Activated naive CD4-positive, alpha-beta T cell (primary cell): ENCODE data around the gene HMCN2.
"Not testable (repeated sequence)": the region's sequence is repeated elsewhere in the genome, so short reads cannot be mapped to it uniquely, and the experiment has no call there.

Experiments used
- DNase-seq, 4 experiments: peaks; one replicate each; lab custom pipeline; 2025; lab: John Stamatoyannopoulos, UW

HMCN2 gene

DNA sequence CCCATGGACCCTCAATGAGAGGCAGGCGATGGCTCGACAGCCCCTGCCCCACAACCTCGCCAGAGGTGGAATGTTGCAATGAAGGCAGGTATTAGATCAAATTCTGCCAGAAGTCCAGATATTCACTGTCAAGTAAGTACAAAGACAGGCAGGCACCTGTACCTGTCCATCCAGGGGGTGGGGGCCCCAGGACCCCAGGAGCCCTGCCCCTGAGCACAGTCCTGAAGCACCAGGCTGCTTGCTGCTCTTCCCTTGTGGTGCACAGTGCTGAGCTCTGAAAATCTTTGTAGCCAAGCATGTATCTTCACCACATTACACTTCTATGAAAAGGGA is 26.2 kb upstream of the HMCN2 start:
- no peak for DNase-seq

DNA sequence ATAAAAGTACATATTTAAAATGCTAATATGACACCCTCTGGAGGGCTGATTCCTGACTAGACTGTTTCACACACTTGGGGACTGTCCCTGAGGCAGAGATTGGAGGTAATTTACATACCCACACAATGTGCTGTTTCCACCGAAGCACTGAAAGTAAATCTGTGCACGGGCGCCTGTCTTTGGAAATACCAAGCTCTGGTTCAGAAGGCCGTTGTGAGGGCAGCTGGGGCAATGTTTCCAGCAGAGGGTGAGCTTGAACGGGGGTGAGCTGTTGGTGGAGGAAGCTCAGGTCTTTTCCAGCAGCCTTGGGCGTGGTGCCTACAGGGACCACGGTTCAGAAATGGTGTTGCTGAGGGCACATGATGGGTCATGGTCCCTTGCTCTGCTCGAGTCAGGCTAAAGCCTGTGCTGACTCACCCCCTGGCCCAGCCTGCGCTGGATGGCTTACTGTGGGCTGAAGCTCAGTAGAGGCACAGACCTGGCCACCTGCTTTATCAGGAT is 25.8 kb upstream of the HMCN2 start:
- no peak for DNase-seq

- no peak for DNase-seq
Measured at GRCh38 chr9:130240410-130241197, 25.0 kb upstream of the HMCN2 start.

- no peak for DNase-seq
Measured at GRCh38 chr9:130241198-130241535, 24.4 kb upstream of the HMCN2 start.

DNA sequence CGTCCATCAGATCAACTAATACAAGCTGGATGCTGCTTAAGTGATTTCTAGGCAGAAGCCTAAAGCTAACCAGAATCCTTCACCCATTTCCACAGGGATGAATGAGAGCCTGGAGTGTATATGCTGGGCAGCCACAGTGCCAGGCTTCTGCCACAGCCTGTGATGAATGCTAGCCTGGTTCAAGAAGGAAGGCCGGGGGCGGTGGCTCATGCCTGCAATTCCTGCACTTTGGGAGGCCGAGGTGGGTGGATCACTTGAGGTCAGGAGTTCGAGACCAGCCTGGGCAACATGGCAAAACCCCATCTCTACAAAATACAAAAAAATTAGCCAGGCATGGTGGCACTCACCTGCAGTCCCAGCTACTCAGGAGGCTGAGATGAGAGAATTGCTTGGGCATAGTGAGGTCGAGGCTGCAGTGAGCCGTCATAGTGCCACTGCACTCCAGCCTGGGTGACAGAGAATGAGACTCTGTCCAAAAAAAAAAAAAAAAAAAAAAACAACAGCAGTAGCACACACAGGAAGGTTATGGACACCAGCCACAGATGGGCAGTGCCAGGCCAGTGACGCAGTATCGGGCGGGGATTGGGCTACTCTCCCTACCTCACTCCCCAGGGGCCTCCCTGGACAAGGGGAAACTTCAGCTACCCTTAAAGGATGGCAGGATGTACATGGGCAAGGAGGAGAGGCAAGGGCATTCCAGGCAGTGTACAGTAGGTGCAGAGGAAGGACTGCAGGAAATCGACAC is 23.1 kb upstream of the HMCN2 start:
- DNase-seq, result no peak

GRCh38 chr9:130243015-130243881 is 22.3 kb upstream of the HMCN2 start:
- DNase-seq, result peak; percentile 60 to 80 (median 75)

- DNase-seq, result no peak
Measured at GRCh38 chr9:130243882-130244170, 21.7 kb upstream of the HMCN2 start.

GRCh38 chr9:130244548-130245165 is 20.9 kb upstream of the HMCN2 start:
- no peak for DNase-seq

DNA sequence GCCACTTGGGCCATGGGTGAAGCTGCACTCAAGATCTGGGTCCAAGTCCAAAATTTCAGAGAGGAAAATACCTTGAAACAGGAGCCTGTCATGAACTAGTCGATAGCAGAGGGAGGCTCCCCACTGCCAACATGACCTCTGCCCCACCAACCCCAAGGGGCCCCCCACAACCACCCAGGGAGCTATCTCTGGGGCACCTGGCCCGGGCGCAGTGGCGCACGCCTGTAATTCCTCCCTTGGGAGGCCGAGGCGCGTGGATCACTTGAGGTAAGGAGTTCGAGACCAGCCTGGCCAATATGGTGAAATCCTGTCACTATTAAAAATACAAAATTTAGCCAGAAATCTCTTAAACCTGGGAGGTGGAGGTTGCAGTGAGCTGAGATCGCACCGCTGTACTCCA is 20.1 kb upstream of the HMCN2 start:
- no peak for DNase-seq

DNA sequence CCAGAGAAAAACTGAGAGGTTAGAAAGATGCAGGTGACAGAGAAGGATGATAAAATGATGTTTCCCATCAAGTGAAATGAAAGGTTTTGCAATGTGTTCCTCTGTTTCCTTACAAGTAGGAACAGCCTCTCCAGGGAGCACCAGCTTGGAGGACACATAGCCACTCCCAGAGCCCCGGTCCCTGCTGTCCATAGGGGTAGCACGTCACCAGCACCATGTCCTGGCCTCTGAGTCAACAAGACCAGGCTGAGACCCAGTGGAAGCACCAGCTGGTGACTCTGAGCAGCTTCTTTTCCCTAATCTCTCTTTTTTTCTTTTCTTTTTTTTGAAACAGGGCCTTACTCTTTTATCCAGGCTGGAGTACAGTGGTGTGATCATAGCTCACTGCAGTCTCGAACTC is 19.4 kb upstream of the HMCN2 start:
- no peak for DNase-seq

DNA sequence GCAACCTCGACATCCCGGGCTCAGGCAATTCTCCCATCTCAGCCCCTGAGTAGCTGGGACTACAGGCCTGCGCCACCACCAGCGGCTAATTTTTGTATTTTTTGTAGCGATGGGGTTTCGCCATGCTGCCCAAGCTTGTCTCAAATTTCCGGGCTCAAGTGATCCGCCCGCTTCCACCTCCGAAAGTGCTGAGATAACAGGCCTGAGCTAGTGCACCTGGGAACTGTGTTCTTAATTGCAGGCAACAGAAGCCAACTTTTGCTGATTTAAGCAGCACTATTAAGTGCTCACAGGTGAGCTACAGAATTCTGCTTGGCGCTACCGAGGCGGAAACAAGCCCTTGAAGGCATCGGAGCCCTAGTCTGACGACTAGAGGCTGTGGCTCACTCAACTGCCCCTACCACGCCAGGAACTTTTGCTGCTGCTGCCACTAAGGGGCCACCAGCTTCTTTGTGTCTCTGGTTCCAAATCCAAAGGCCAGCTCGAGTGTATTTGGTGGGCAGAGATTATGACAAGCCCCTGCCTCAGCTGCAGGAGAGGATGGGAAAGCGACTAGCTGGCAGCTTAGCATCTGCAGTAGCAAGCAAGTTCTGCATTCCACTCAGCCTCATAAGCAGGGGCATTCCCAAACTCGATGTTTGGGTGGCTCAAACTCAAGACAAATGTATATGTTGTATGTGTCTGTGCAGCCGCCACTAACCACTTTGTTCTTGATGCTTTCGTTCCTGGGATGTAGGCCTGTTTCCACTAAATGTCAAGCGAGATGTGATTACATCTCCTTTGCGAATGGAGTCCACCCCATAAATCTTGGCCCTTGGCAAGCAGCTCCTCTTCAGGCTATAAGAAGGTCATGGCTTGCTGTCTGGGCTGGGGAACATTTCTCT is 10.6 kb upstream of the HMCN2 start:
- no peak for DNase-seq

DNA sequence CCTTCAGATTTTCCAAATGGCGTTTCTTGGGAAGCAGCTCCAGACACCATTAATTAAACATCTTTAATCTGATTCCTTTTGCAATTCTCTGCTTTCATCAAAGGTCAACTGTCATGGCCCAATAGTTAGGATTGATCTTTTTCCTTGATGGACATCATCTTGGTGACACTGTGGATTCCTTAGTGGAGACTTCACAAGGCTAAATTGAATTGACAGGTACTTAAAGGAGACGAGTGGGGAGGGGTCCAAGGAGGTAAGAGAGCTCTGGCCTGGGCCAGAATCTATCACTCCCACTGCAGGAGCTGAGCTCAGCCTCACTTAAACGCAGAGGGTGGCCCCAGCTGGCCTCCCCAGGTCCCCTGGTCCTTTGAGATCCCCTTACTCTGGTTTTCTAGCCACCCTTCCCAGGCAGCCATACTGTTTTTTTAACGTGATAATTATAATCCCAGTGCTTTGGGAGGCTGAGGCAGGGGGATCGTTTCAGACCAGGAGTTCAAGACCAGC is 9.9 kb upstream of the HMCN2 start:
- DNase-seq, result no peak

DNA sequence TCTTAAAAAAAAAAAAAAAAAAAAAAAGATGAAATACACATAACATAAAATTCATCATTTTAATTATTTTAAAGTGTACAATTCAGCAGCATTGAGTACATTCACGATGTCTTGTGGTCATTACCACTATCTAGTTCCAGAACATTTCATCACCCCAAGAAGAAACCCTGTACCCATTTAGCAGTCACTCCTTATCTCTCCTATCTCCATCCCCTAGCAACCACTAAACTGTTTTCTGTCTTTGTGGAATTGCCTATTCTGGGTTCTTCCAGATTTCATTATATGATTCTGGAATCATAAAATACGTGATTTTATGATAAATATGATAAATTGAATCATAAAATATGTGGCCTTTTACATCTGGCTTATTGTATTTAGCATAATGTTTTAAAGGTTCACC is 8.9 kb upstream of the HMCN2 start:
- DNase-seq, result no peak

GRCh38 chr9:130258137-130258536 is 7.4 kb upstream of the HMCN2 start:
- not testable (repeated sequence) for DNase-seq

- no peak for DNase-seq
Measured at GRCh38 chr9:130259044-130259443, 6.5 kb upstream of the HMCN2 start.

DNA sequence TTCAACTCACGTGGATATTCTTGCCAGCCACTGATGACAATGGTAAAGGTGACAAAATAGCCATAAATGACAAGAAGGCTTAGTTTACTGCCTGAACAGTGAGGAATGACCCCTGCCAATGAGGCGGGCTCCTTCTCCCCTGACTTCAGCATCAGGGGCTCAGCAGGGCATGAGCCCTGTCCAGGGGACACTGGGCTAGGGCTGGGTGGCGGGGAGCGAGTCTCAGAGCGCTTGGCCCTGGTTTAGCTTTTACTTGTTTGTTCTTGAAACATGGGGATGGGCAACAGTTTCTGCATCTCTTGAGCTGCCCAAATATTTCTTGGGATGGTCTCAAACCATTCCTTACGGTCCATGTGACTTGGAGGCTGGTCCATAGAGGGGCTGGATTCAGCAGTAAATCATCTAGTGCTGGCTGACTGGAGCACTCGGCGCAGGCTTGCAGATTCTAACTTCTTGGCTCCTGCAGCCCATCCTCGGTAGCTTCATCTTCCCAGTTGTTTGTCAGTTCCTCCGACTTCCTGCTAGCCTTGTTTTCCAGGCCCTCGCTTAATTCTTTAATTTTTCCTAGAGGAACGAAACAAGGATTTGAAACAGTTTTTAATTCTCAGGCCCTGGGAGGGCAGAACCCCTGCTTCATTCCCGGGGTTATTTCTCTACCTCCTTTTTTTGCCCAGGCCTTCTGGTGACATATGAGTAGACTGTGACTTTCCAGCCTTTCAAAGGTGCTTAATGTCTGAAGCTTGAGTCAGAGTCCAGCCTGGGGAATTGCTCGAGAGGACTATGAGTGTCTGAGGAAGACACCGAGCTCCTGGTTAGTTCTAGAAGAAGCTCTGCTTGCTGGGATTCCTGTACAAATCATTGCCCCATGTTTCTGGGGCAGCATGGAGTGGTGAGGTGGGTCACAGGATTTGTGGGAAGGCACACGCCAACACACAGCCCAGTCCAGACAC is 4.5 kb upstream of the HMCN2 start:
- no peak for DNase-seq

DNA sequence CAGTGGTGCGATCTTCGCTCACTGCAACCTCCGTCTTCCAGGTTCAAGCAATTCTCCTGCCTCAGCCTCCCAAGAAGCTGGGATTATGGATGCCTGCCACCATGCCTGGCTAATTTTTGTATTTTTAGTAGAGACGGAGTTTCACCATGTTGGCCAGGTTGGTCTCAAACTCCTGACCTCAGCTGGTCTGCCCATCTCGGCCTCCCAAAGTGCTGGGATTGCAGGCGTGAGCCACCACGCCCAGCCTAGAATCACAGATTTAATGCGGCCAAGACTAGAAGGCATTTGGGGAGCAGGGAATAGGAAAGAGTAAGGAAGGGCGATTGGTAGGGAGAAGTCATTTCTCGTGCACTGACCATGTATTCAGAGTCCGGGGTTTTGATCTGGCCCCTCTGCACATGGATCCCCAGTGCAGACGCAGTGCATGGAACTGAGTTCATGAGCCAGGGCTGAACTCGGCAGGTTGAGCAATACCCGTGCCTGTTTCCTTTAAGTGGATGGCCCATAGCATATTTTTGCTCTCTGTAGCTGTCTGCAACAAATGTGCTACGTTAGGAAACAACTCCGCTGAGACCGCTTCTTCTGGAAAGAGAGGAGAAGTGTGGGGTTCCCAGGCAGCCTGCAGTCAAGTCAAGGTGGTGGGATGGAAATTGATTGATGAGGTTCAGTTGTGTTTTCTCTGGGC is 3.4 kb upstream of the HMCN2 start:
- DNase-seq, result no peak

GRCh38 chr9:130262771-130263170 is 2.8 kb upstream of the HMCN2 start:
- DNase-seq, result no peak

- DNase-seq, result no peak
Measured at GRCh38 chr9:130263601-130264413, 1.8 kb upstream of the HMCN2 start.
